ENCODE results near the gene FAM168B.
"Not testable (repeated sequence)": the region's sequence is repeated elsewhere in the genome, so short reads cannot be mapped to it uniquely, and the experiment has no call there.

FAM168B gene, protein sequence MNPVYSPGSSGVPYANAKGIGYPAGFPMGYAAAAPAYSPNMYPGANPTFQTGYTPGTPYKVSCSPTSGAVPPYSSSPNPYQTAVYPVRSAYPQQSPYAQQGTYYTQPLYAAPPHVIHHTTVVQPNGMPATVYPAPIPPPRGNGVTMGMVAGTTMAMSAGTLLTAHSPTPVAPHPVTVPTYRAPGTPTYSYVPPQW

DNA sequence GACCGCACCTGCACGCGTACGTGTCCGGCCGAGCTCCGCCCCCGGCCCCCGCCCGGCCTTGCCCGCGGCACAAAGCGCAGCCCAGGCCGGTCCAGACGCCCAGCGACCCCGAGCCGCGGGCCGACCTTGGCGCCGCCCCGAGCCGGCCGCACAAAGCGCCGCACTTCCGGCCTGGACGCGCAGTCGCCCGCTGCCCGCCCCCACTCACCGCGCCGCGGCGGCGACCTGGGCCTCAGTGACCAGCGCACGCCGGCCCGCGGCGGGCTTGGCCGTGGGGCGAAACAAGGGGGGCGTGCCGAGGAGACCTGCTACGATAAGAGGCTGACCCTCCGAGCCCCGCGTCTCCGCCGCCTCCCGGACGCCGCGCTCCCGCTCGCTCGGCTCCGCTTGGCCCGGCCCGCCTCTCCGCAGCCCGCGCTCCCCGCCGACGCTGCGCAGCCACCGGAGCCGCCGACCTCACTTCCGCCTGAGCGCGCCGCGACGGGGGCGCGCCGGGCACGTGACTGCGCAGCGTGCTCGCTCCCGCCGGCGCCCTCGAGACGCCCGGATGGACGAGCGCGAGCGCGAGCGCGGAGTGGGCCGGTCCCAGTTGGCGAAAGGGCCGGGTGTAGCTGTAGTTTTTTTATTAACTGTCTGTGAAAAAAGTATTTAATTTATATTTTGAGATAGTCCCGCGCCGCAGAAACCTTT is at the start of gene FAM168B:
Gene FAM168B, minus strand, starts transcription at position 455 of the 690 bp plus-strand sequence. CDS start 10,814 bp downstream, outside the sequence.
- DNase-seq = peak; percentile 83

DNA sequence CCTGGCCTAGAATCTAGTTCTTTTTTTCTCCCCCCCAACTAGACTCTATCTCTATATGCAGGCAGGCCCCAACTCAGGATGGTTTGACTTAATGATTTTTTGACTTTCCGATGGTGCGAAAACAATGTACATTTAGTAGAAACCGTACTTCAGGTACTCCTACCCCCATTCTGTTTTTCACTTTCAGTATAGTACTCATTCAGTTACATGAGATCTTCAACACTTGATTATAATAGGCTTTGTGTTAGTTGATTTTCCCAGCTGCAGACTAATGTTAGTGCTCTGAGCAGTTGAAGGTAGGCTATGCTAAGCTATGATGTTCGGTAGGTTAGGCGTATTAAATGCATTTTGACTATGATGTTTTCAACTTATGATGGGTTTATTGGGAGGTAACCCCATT is 49.6 kb upstream of the FAM168B start:
- no peak for DNase-seq

GRCh38 chr2:131140581-131140980 is 47.3 kb upstream of the FAM168B start:
- DNase-seq = no peak

GRCh38 chr2:131132729-131133128 is 39.5 kb upstream of the FAM168B start:
- no peak for DNase-seq

GRCh38 chr2:131130298-131130596 is 37.0 kb upstream of the FAM168B start:
- no peak for DNase-seq

DNA sequence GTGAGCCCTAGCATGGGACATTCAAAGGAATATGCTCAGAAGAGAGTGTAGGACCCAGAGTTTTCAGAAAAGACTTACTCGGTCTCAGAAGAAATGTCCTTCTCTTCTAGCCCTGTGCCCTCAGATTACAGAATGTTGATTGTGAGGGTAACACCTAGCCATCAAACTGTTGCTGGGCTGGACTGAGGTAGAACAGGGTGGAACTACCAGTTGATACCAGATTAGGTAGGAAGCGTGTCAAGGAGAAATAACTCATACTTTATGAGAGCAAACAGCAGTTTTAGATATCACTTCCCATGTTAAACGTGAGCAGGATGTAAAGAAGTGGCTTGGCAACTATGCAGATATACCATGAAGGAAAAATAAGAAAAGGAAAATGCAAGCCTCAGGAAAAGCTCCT is 34.7 kb upstream of the FAM168B start:
- DNase-seq = no peak

- DNase-seq = no peak
These were observed 33.8 kb upstream of the FAM168B start for GRCh38 chr2:131127076-131127475.

- DNase-seq = no peak
These were observed 33.2 kb upstream of the FAM168B start for GRCh38 chr2:131126436-131126835.

DNA sequence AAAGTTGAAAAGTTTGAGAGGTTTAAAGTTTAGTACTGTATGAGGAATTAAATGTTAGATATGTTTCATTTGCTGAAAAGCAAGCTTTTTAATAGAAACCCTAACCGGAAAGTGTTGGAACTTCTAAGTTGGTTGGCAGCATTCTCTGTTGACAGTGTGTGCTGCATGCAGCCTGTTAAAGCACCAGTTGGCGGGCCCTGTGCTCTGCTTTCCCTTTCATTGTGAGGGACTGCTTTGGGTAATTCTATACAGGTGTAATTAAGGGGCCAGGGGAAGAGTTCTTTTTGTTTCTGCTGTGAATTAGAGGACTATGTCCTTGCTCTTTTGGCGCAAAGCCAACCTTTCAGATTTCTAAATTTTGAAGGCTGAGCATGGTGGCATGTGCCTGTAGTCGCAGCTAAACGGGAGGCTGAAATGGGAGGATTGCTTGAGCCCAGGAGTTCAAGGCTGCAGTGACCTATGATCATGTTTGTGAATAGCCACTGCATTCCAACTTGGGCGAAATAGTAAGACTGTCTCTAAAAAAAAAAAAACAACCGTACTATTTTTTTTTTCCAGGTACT is 32.0 kb upstream of the FAM168B start:
- DNase-seq = peak; percentile 22

GRCh38 chr2:131123192-131123591 is 29.9 kb upstream of the FAM168B start:
- no peak for DNase-seq

GRCh38 chr2:131122496-131122895 is 29.2 kb upstream of the FAM168B start:
- no peak for DNase-seq

GRCh38 chr2:131121464-131121863 is 28.2 kb upstream of the FAM168B start:
- DNase-seq = no peak

- DNase-seq = no peak
These were observed 27.6 kb upstream of the FAM168B start for GRCh38 chr2:131120815-131121317.

GRCh38 chr2:131115752-131116151 is 22.5 kb upstream of the FAM168B start:
- no peak for DNase-seq

GRCh38 chr2:131114950-131115349 is 21.7 kb upstream of the FAM168B start:
- not testable (repeated sequence) for DNase-seq

DNA sequence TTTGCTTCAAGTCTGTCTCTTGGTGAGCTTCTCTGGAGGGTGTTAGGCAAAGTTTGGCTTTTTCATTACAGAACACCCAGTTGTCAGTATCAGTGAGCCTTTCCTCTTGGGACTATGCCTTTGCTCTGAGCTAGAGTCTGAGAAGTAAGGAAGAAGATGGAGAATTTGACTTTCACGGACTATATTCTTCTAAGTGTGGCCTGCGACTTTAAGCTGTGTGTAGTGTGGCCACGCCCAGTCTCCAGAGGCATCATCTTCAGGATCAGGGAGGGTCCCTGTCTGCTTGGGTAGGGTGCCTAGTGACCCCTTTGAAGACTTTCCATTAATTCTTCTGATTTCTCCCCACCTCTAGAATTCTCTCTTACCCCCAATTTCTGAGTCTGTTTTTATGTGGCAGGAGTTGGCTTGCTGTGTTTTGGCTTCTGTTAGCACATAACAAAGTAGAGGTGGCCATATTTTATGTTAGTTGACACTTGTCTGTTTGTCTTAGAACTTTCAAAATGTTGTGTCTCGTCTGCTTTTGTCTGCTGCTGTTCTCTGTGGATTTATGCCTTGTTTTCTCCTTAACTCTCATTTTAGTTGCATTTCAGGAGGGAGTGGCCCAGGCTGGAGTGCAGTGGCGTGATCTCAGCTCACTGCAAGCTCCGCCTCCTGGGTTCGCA is 20.4 kb upstream of the FAM168B start:
- no peak for DNase-seq

- no peak for DNase-seq
These were observed 19.3 kb upstream of the FAM168B start for GRCh38 chr2:131112529-131112928.

GRCh38 chr2:131105950-131106801 is 12.9 kb upstream of the FAM168B start:
- no peak for DNase-seq

GRCh38 chr2:131105156-131105949 is 12.1 kb upstream of the FAM168B start, which contains the start of gene PLEKHB2:
Gene PLEKHB2 (plus strand): TSS chr2:131105336. CDS start chr2:131120942, 15,606 bp downstream.
- DNase-seq = peak; percentile 87

- peak; percentile 87 for DNase-seq
These were observed 11.4 kb upstream of the FAM168B start for GRCh38 chr2:131104487-131105155.

DNA sequence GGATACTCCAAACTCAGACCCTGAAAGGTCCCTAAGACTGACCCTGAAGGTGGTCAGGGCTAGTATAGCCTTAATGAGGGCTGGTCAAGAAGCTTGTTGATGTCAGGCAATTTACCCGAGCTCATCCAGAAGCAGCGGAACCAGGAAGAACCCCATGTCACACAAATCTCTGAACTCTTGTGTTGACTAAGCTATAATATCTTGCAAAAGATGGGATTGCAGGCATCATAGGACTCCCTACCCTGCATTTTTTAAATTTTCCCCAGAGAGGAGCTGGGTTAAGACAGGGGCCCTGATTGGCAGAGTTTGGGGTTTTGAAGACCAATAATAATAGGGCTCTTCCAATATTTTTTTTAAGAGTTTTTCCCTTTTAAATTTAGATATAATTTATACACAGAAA is 9.9 kb upstream of the FAM168B start:
- no peak for DNase-seq

All from NCI-H1092 treated with DMSO at 0.1 percent for 48 hours (cell line).